ENCODE data around the gene DHTKD1. TPM values are rescaled to one million over a fixed set of nuclear protein-coding genes. Genes with fewer than 3 reads are reported as not detected.

DHTKD1 gene
- total RNA-seq, 2 donors from 2014 or later = 18.5 to 40.6 TPM

- no peak overlapping the region for H3K4me3 ChIP-seq
- no peaks in the 10 kb centered on the region for H3K4me1 ChIP-seq
- no peaks in the 10 kb centered on the region for H3K36me3 ChIP-seq
- intact Hi-C loops (cut with DNase I) = no loop called here
- no peak overlapping the region for H3K9ac ChIP-seq (ENCODE audit: low read depth in 2 of 2, low read length in 2 of 2)
- DNase-seq = no peak
- no peak overlapping the region for H3K27ac ChIP-seq
- H3K27me3 ChIP-seq = no peaks in the 10 kb centered on the region
- TF ChIP-seq CTCF (IDR thresholded peaks at IDR 0.05) = no peak
- H3K9me3 ChIP-seq = no peaks in the 10 kb centered on the region
Measured at GRCh38 chr10:12051241-12051640, 17.5 kb upstream of the DHTKD1 start.

GRCh38 chr10:12055732-12056131 is 13.0 kb upstream of the DHTKD1 start:
- Histone ChIP-seq H3K27ac (no peak overlapping the region), H3K36me3 (no peaks in the 10 kb centered on the region), H3K4me1 (no peaks in the 10 kb centered on the region), H3K4me3 (no peak overlapping the region), H3K9me3 (no peaks in the 10 kb centered on the region), H3K9ac (ENCODE audit: low read depth in 2 of 2, low read length in 2 of 2) (no peak overlapping the region), H3K27me3 (no peaks in the 10 kb centered on the region)
- DNase-seq = no peak
- no peak for TF ChIP-seq CTCF (IDR thresholded peaks at IDR 0.05)
- intact Hi-C loops (cut with DNase I) = no loop called here

- no peaks in the 10 kb centered on the region for H3K36me3 ChIP-seq
- no peak overlapping the region for H3K27ac ChIP-seq
- intact Hi-C loops (cut with DNase I) = no loop called here
Measured at GRCh38 chr10:12056748-12057147, 12.0 kb upstream of the DHTKD1 start.

GRCh38 chr10:12061124-12061523 is 7.6 kb upstream of the DHTKD1 start:
- H3K27ac ChIP-seq = no peak overlapping the region
- intact Hi-C loops (cut with DNase I) = no loop called here
- no peaks in the 10 kb centered on the region for H3K4me1 ChIP-seq
- no peaks in the 10 kb centered on the region for H3K9me3 ChIP-seq
- no peak for TF ChIP-seq CTCF (IDR thresholded peaks at IDR 0.05)
- no peak overlapping the region for H3K4me3 ChIP-seq
- H3K9ac ChIP-seq (ENCODE audit: low read depth in 2 of 2, low read length in 2 of 2) = no peak overlapping the region
- H3K36me3 ChIP-seq = no peaks in the 10 kb centered on the region
- no peak for DNase-seq
- H3K27me3 ChIP-seq = no peaks in the 10 kb centered on the region

More at GRCh38 chr10:12056748-12057147, 12.0 kb upstream of the DHTKD1 start:
- Histone ChIP-seq H3K27me3 (no peaks in the 10 kb centered on the region), H3K4me1 (no peaks in the 10 kb centered on the region), H3K4me3 (no peak overlapping the region), H3K9me3 (no peaks in the 10 kb centered on the region), H3K9ac (ENCODE audit: low read depth in 2 of 2, low read length in 2 of 2) (no peak overlapping the region)
- no peak for DNase-seq
- no peak for TF ChIP-seq CTCF (IDR thresholded peaks at IDR 0.05)

GRCh38 chr10:12062754-12063482 is 5.8 kb upstream of the DHTKD1 start:
- Histone ChIP-seq H3K27ac (no peak overlapping the region), H3K9me3 (no peaks in the 10 kb centered on the region), H3K27me3 (no peaks in the 10 kb centered on the region), H3K9ac (ENCODE audit: low read depth in 2 of 2, low read length in 2 of 2) (no peak overlapping the region), H3K36me3 (no peaks in the 10 kb centered on the region), H3K4me3 (no peak overlapping the region), H3K4me1 (no peaks in the 10 kb centered on the region)
- no peak for TF ChIP-seq CTCF (IDR thresholded peaks at IDR 0.05)
- no peak for DNase-seq
- intact Hi-C loops (cut with DNase I) = no loop called here
